HCT116 (cell line): ENCODE data around the gene CACNB2. TPM values are rescaled to one million over a fixed set of nuclear protein-coding genes. Genes with fewer than 3 reads are reported as not detected.

Source experiments
- ATAC-seq: fragments of 200-7000 bp; cut with Tn5 transposase; 2 replicates; pipeline ENCODE4 v1.9.1; 2020; ENCODE audit warnings: mild to moderate bottlenecking, moderate library complexity
- BruUV-seq: library from RNA; stranded (reverse); fragments of 400-500 nt; replicated peaks from 2 replicates; lab custom pipeline; 2021; lab: Mats Ljungman, UMichigan
- CTCF ChIA-PET: fragments of 300-600 bp; sonication (Branson Sonifier 250); formaldehyde crosslinking; loops from one replicate; lab custom pipeline; 2021; ENCODE audit warnings: antibody characterized with exemption; lab: Charles Lee
- POLR2A ChIA-PET: fragments of 300-600, 350-600 bp; sonication (Branson Sonifier 250); formaldehyde crosslinking; loops from one replicate; lab custom pipeline; 2021; ENCODE audit warnings: antibody characterized with exemption; lab: Charles Lee
- RAD21 ChIA-PET, 2 experiments: fragments of 300-600 bp; sonication (Branson Sonifier 250); formaldehyde crosslinking; loops; one replicate each; lab custom pipeline; 2023; ENCODE audit warnings: low total read pairs in 2 of 2; ENCODE audit not compliant: uncharacterized antibody in 2 of 2, unreplicated experiment in 2 of 2, low non-redundant PET in 1 of 2; lab: Charles Lee
- DNase-seq: peaks from one replicate; pipeline ENCODE4 v3.0.0-alpha.2; 2010; ENCODE audit warnings: low read depth, low spot score
- H2AFZ ChIP-seq: fragments of 200-600 bp; shearing (Covaris generic), sonication (generic); 2 replicates; pipeline ENCODE4 v1.6.1; 2017; ENCODE audit warnings: low read depth, mixed run types, mixed read lengths, antibody characterized with exemption, low read length; ENCODE audit not compliant: poor library complexity, severe bottlenecking
- H3K27ac ChIP-seq: 2 replicates; pipeline ENCODE4 v1.5.1; 2012; ENCODE audit warnings: low read depth, low read length
- H3K27me3 ChIP-seq: fragments of 200-600 bp; sonication (generic); 2 replicates; pipeline ENCODE4 v1.6.1; 2016; ENCODE audit warnings: mixed run types, low read length, mixed read lengths; ENCODE audit not compliant: insufficient read depth
- H3K36me3 ChIP-seq, 2 experiments: fragments of 200-500 bp in 1 of 2; fragments of 200-600 bp in 1 of 2; sonication (Bioruptor generic) in 1 of 2; sonication (generic) in 1 of 2; 2 replicates each; pipeline versions ENCODE4 v1.5.1 to v1.6.1; 2014 to 2016; ENCODE audit warnings: low read length in 2 of 2, inconsistent platforms in 1 of 2, mixed read lengths in 1 of 2, mixed run types in 1 of 2; ENCODE audit not compliant: insufficient read depth in 2 of 2, control insufficient read depth in 1 of 2
- H3K4me1 ChIP-seq, 2 experiments: fragments of 200-600 bp in 1 of 2; sonication (generic) in 1 of 2; 2 replicates each; pipeline versions ENCODE4 v1.5.1 to v1.6.1; 2012 to 2017; ENCODE audit warnings: low read length in 2 of 2, inconsistent platforms in 1 of 2, mild to moderate bottlenecking in 1 of 2, mixed read lengths in 1 of 2, mixed run types in 1 of 2, moderate library complexity in 1 of 2; ENCODE audit not compliant: insufficient read depth in 2 of 2, control insufficient read depth in 1 of 2
- H3K4me2 ChIP-seq: fragments of 200-600 bp; sonication (generic); 2 replicates; pipeline ENCODE4 v1.6.1; 2017; ENCODE audit warnings: mixed run types, low read length, mixed read lengths
- H3K4me3 ChIP-seq, 2 experiments: fragments of 200-600 bp in 1 of 2; sonication (generic) in 1 of 2; replicated peaks in 1 of 2; 2 replicates each; pipeline ENCODE4 v1.5.1; 2011 to 2016; ENCODE audit warnings: low read length in 2 of 2, control low read depth in 1 of 2, low read depth in 1 of 2, mild to moderate bottlenecking in 1 of 2, mixed read lengths in 1 of 2, mixed run types in 1 of 2
- H3K79me2 ChIP-seq: fragments of 200-600 bp; sonication (generic); 2 replicates; pipeline ENCODE4 v1.6.1; 2017; ENCODE audit warnings: mild to moderate bottlenecking, mixed run types, low read length, moderate library complexity, mixed read lengths; ENCODE audit not compliant: insufficient read depth
- H3K9ac ChIP-seq: fragments of 200-600 bp; sonication (generic); 2 replicates; pipeline ENCODE4 v1.6.1; 2016; ENCODE audit warnings: low read length, mixed read lengths
- H3K9me2 ChIP-seq: fragments of 200-600 bp; sonication (generic), shearing (Covaris generic); 2 replicates; pipeline ENCODE4 v1.6.1; 2017; ENCODE audit warnings: mixed run types, mild to moderate bottlenecking, moderate library complexity; ENCODE audit not compliant: insufficient read depth
- H3K9me3 ChIP-seq, 2 experiments: fragments of 200-500 bp in 1 of 2; fragments of 200-600 bp in 1 of 2; sonication (Bioruptor generic) in 1 of 2; sonication (generic) in 1 of 2; 2 replicates each; pipeline ENCODE4 v1.6.1; 2014 to 2017; ENCODE audit warnings: low read length in 2 of 2, mixed read lengths in 2 of 2, inconsistent platforms in 1 of 2, low read depth in 1 of 2, mild to moderate bottlenecking in 1 of 2, mixed run types in 1 of 2, moderate library complexity in 1 of 2; ENCODE audit not compliant: control insufficient read depth in 1 of 2, insufficient read depth in 1 of 2
- H4K20me1 ChIP-seq: fragments of 200-600 bp; sonication (generic), shearing (Covaris generic); 2 replicates; pipeline ENCODE4 v1.6.1; 2017; ENCODE audit warnings: mixed run types, mild to moderate bottlenecking, moderate library complexity; ENCODE audit not compliant: insufficient read depth
- ATF3 ChIP-seq: IDR thresholded peaks from 2 replicates; pipeline ENCODE4 v1.6.1; 2012
- CBX3 ChIP-seq: IDR thresholded peaks from 2 replicates; pipeline ENCODE4 v1.6.1; 2012; ENCODE audit warnings: low read depth
- EGR1 ChIP-seq: IDR thresholded peaks from 2 replicates; pipeline ENCODE4 v1.6.1; 2012; ENCODE audit warnings: low read depth
- EZH2phosphoT487 ChIP-seq: fragments of 200-600 bp; IDR thresholded peaks from 2 replicates; pipeline ENCODE4 v1.6.1; 2018; ENCODE audit warnings: antibody characterized with exemption, borderline replicate concordance
- MAX ChIP-seq: IDR thresholded peaks from 2 replicates; pipeline ENCODE4 v1.6.1; 2012
- POLR2A ChIP-seq: IDR thresholded peaks from 2 replicates; pipeline ENCODE4 v1.7.0; 2011; ENCODE audit warnings: borderline replicate concordance; ENCODE audit not compliant: insufficient read depth, insufficient read length; ENCODE audit errors: extremely low read depth
- POLR2AphosphoS5 ChIP-seq: IDR thresholded peaks from 2 replicates; pipeline ENCODE4 v1.6.1; 2011; ENCODE audit warnings: mild to moderate bottlenecking, low read depth, low read length, moderate library complexity
- RAD21 ChIP-seq: IDR thresholded peaks from 2 replicates; pipeline ENCODE4 v1.6.1; 2012; ENCODE audit warnings: low read depth, mild to moderate bottlenecking
- SIN3A ChIP-seq: IDR thresholded peaks from 2 replicates; pipeline ENCODE4 v1.6.1; 2012; ENCODE audit warnings: low read depth
- SP1 ChIP-seq: IDR thresholded peaks from 2 replicates; pipeline ENCODE4 v1.6.1; 2012; ENCODE audit warnings: low read depth
- TCF7L2 ChIP-seq: IDR thresholded peaks from 2 replicates; pipeline ENCODE4 v1.7.0; 2011; ENCODE audit warnings: borderline replicate concordance, inconsistent platforms; ENCODE audit not compliant: insufficient read depth, insufficient read length; ENCODE audit errors: extremely low read depth
- ZNF274 ChIP-seq: fragments of 200-500 bp; sonication (Bioruptor generic); IDR thresholded peaks from 2 replicates; pipeline ENCODE4 v1.6.1; 2014; ENCODE audit warnings: mild to moderate bottlenecking, low read depth, low read length, inconsistent platforms
- intact Hi-C: fragments of 100-400 bp; cut with micrococcal nuclease; formaldehyde crosslinking; loops from 2 replicates; pipeline ENCODE4 v1.10.0; 2022
- total RNA-seq: library from RNA; stranded (reverse); gene quantifications from one replicate; pipeline ENCODE4 v1.2.1, GENCODE V29; 2021; ENCODE audit not compliant: unreplicated experiment

The CACNB2 gene
- total RNA-seq, 1 experiment from 2014 or later: 0.71 TPM

GRCh38 chr10:18210711-18211110, 70.5 kb downstream of the CACNB2 start:
- ATAC-seq: no peak
- no peaks in the 10 kb centered on the region for H3K9me2 ChIP-seq

DNA sequence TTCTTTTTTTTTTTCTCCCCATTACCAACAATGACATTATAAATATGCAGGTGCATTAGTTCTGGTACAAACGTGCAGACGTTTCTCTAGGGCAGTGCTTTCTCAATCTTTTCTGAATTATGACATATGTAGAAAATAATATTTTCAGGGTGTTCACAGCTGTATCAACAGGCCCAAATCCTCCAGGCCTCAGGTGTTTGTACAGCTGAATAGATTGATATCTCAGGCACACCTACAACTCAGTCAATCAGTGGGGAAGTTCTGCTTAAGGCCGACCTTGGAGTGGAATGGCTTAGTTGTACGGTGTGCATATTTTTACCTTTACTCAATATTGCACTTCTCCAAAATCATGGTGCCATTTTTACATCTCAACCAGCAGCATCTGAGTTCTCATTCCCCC, 71.6 kb downstream of the CACNB2 start:
- Histone ChIP-seq H3K79me2 (no peaks in the 10 kb centered on the region), H4K20me1 (no peaks in the 10 kb centered on the region), H3K27ac (no peak overlapping the region), H3K9me3 (no peaks in the 10 kb centered on the region)
- POLR2A ChIA-PET: no interaction called here
- RAD21 ChIA-PET: no interaction called here
- no peak for TF ChIP-seq ATF3
- TF ChIP-seq MAX: no peak
- no peak for TF ChIP-seq ZNF274
- TF ChIP-seq CBX3: no peak
- TF ChIP-seq SIN3A: no peak
- no peak for TF ChIP-seq POLR2A
- TF ChIP-seq EZH2phosphoT487: no peak
- no peak for TF ChIP-seq POLR2AphosphoS5
- no peak for TF ChIP-seq TCF7L2
- TF ChIP-seq, all 23 proteins: peak for 0
- Histone ChIP-seq H3K27me3 (no peaks in the 10 kb centered on the region), H2AFZ (no peak overlapping the region), H3K9me2 (no peaks in the 10 kb centered on the region), H3K4me1 (no peaks in the 10 kb centered on the region), H3K4me3 (no peak overlapping the region), H3K9ac (no peak overlapping the region), H3K4me2 (no peak overlapping the region), H3K36me3 (no peaks in the 10 kb centered on the region)
- ATAC-seq (no peak), DNase-seq (no peak)
- intact Hi-C loops: no loop called here
- CTCF ChIA-PET: no interaction called here
- BruUV-seq: no TSS peak

More at GRCh38 chr10:18210711-18211110, 70.5 kb downstream of the CACNB2 start:
- no peaks in the 10 kb centered on the region for H3K9me3 ChIP-seq
- 0 out of 2 replicates have a peak, but pooled peaks cover under 1% of the 10 kb centered on the region for H3K27me3 ChIP-seq
- no peak overlapping the region for H3K4me2 ChIP-seq
- no peaks in the 10 kb centered on the region for H3K36me3 ChIP-seq
- no peaks in the 10 kb centered on the region for H4K20me1 ChIP-seq
- no peak overlapping the region for H3K27ac ChIP-seq
- TF ChIP-seq EGR1 (no peak), RAD21 (no peak), ATF3 (no peak), SIN3A (no peak), SP1 (no peak), POLR2A (no peak)
- no TSS peak for BruUV-seq
- no peak overlapping the region for H3K9ac ChIP-seq
- DNase-seq: no peak
- ChIA-PET POLR2A (no interaction called here), RAD21 (no interaction called here), CTCF (no interaction called here)
- no peak overlapping the region for H2AFZ ChIP-seq
- no peaks in the 10 kb centered on the region for H3K79me2 ChIP-seq
- no peaks in the 10 kb centered on the region for H3K4me1 ChIP-seq
- no peak overlapping the region for H3K4me3 ChIP-seq
- intact Hi-C loops: no loop called here
